K562 (cell line): ENCODE results near the gene OR6S1. TPM values are rescaled to one million over a fixed set of nuclear protein-coding genes. Genes with fewer than 3 reads are reported as not detected.
"Not testable (repeated sequence)": the region's sequence is repeated elsewhere in the genome, so short reads cannot be mapped to it uniquely, and the experiment has no call there.

Source experiments
- ATAC-seq: fragments of 200-7000 bp; cut with Tn5 transposase; 3 replicates; pipeline ENCODE4 v1.9.1; 2020; ENCODE audit warnings: moderate library complexity
- BruUV-seq: library from RNA; stranded (reverse); fragments of 400-500 nt; replicated peaks from 2 replicates; lab custom pipeline; 2021; lab: Mats Ljungman, UMichigan
- CTCF ChIA-PET: fragments of 300-600 bp; formaldehyde crosslinking; extraction: SDS; loops from one replicate; lab custom pipeline; 2021; ENCODE audit warnings: low intra/inter-chr PET ratio; lab: Yijun Ruan, JAX
- POLR2A ChIA-PET: fragments of 300-600, 350-650 bp; sonication (Branson Sonifier 250); formaldehyde crosslinking; extraction: SDS; loops from one replicate; lab custom pipeline; 2021; ENCODE audit warnings: antibody characterized with exemption, inconsistent platforms; lab: Yijun Ruan, JAX
- DNase-seq, 4 experiments: peaks; one replicate each; pipeline versions ENCODE4 v3.0.0 to v3.0.0-alpha.2; 2011 to 2018; ENCODE audit warnings: low spot score in 3 of 4, mixed read lengths in 3 of 4; ENCODE audit errors: extremely low read depth in 1 of 4
- FAIRE-seq: peaks from 2 replicates; lab custom pipeline; 2011; peaks lifted over from hg19 to GRCh38; lab: Jason Lieb, UNC
- H2AFZ ChIP-seq: 2 replicates; pipeline ENCODE4 v1.6.0; 2011; ENCODE audit warnings: low read depth, low read length, control low read depth, inconsistent platforms
- H3K27ac ChIP-seq: fragments of 200-600 bp; 3 replicates; pipeline ENCODE4 v1.8.0; 2011; ENCODE audit warnings: low read depth, mild to moderate bottlenecking, control low read depth, inconsistent platforms, low read length, moderate library complexity, mixed read lengths; ENCODE audit errors: extremely low read depth
- H3K27me3 ChIP-seq, 2 experiments: fragments of 300-600 bp in 1 of 2; 2 replicates in 1 of 2; 3 replicates in 1 of 2; pipeline versions ENCODE4 v1.6.0 to v1.8.0; 2011; ENCODE audit warnings: inconsistent platforms in 2 of 2, low read length in 2 of 2, mild to moderate bottlenecking in 1 of 2, mixed read lengths in 1 of 2, moderate library complexity in 1 of 2; ENCODE audit not compliant: control insufficient read depth in 2 of 2, insufficient read depth in 2 of 2
- H3K36me3 ChIP-seq: fragments of 300-600 bp; 3 replicates; pipeline ENCODE4 v1.8.0; 2011; ENCODE audit warnings: mild to moderate bottlenecking, low read length, inconsistent platforms; ENCODE audit not compliant: control insufficient read depth, insufficient read depth
- H3K4me1 ChIP-seq, 2 experiments: fragments of 200-600 bp in 1 of 2; replicated peaks in 1 of 2; 2 replicates in 1 of 2; 3 replicates in 1 of 2; pipeline versions ENCODE4 v1.5.1 to v1.8.0; 2011; ENCODE audit warnings: inconsistent platforms in 2 of 2, low read length in 2 of 2, mild to moderate bottlenecking in 1 of 2, mixed read lengths in 1 of 2, moderate library complexity in 1 of 2; ENCODE audit not compliant: control insufficient read depth in 2 of 2, insufficient read depth in 2 of 2
- H3K4me2 ChIP-seq: 2 replicates; pipeline ENCODE4 v1.6.1; 2011; ENCODE audit warnings: low read length, control low read depth, inconsistent platforms, mixed read lengths; ENCODE audit not compliant: insufficient read depth
- H3K4me3 ChIP-seq: fragments of 200-600 bp; sonication (generic), shearing (Covaris generic); 2 replicates; pipeline ENCODE4 v1.5.1; 2016; ENCODE audit warnings: control low read depth, inconsistent platforms
- H3K79me2 ChIP-seq: fragments of 200-600 bp; 3 replicates; pipeline ENCODE4 v1.8.0; 2011; ENCODE audit warnings: low read length, inconsistent platforms; ENCODE audit not compliant: control insufficient read depth, insufficient read depth
- H3K9ac ChIP-seq, 2 experiments: 2 replicates each; pipeline versions ENCODE4 v1.6.0 to v1.6.1; 2011; ENCODE audit warnings: low read depth in 2 of 2, low read length in 2 of 2, control low read depth in 1 of 2, inconsistent platforms in 1 of 2, mild to moderate bottlenecking in 1 of 2, mixed read lengths in 1 of 2; ENCODE audit not compliant: insufficient read depth in 1 of 2
- H3K9me1 ChIP-seq: one replicate; pipeline ENCODE4 v1.6.0; 2011; ENCODE audit warnings: inconsistent platforms, mild to moderate bottlenecking, low read length, moderate library complexity; ENCODE audit not compliant: control insufficient read depth, insufficient read depth
- H3K9me3 ChIP-seq: replicated peaks from 2 replicates; pipeline ENCODE4 v1.5.1; 2011; ENCODE audit warnings: low read depth, low read length, inconsistent platforms; ENCODE audit not compliant: control insufficient read depth, insufficient read depth
- H4K20me1 ChIP-seq: replicated peaks from 2 replicates; pipeline ENCODE4 v1.6.1; 2011; ENCODE audit warnings: low read length, inconsistent platforms, mixed read lengths; ENCODE audit not compliant: control insufficient read depth, insufficient read depth
- CHD1 ChIP-seq: fragments of 200-600 bp; sonication (generic); IDR thresholded peaks from one replicate; pipeline ENCODE4 v1.6.1; 2012; ENCODE audit warnings: mild to moderate bottlenecking, moderate library complexity, low read length, inconsistent platforms
- CLOCK ChIP-seq: fragments of 250-450 bp; sonication (Bioruptor Pico); IDR thresholded peaks from 2 replicates; pipeline ENCODE4 v1.4.0; 2020; ENCODE audit warnings: mild to moderate bottlenecking, moderate library complexity, borderline replicate concordance
- KDM1A ChIP-seq, 2 experiments: fragments of 450-650 bp; IDR thresholded peaks; 2 replicates each; pipeline ENCODE4 v1.6.1; 2016; ENCODE audit warnings: mild to moderate bottlenecking in 2 of 2
- KLF1 ChIP-seq: fragments of 450-650 bp; IDR thresholded peaks from 2 replicates; pipeline ENCODE4 v1.6.1; 2016; ENCODE audit warnings: missing genetic modification characterization, missing compliant biosample characterization
- NFXL1 ChIP-seq: fragments of 450-650 bp; formaldehyde crosslinking; IDR thresholded peaks from 2 replicates; pipeline ENCODE4 v1.4.0; 2021; ENCODE audit warnings: mild to moderate bottlenecking
- POLR3G ChIP-seq: IDR thresholded peaks from 2 replicates; pipeline ENCODE4 v1.6.1; 2011; ENCODE audit not compliant: insufficient read length, insufficient replicate concordance; ENCODE audit errors: extremely low read depth
- SREBF1 ChIP-seq: fragments of 150-350 bp; IDR thresholded peaks from 2 replicates; pipeline ENCODE4 v1.6.1; 2014; ENCODE audit warnings: antibody characterized with exemption, low read depth, low read length, borderline replicate concordance
- TAF1 ChIP-seq: IDR thresholded peaks from 2 replicates; pipeline ENCODE4 v1.6.1; 2011; ENCODE audit warnings: mild to moderate bottlenecking, low read length, moderate library complexity; ENCODE audit not compliant: insufficient read depth, control insufficient read depth, severe bottlenecking; ENCODE audit errors: extremely low read depth
- TBP ChIP-seq: optimal IDR thresholded peaks from 2 replicates; pipeline ENCODE3; 2011; ENCODE audit warnings: low read depth, low read length, improper control_type of control experiment
- TFAP4 ChIP-seq: sonication (generic); formaldehyde crosslinking; IDR thresholded peaks from 2 replicates; pipeline ENCODE4 v1.8.0; 2022; ENCODE audit warnings: missing genetic modification reagents, mild to moderate bottlenecking, moderate library complexity, borderline replicate concordance
- WGBS: fragments of 100-300 bp; shearing (Covaris generic); methylation state at CpG from one replicate; pipeline ENCODE4 v1.1.6; 2016; ENCODE audit warnings: low coverage, mixed read lengths; ENCODE audit not compliant: insufficient coverage; ENCODE audit errors: missing lambda C conversion rate; 5-methylcytosine and 5-hydroxymethylcytosine counted together
- in situ Hi-C: fragments of 300-500 bp; cut with MboI; formaldehyde crosslinking; loops from 4 replicates; pipeline ENCODE4 v1.15.0; 2018; ENCODE audit warnings: inconsistent platforms, mixed read lengths
- intact Hi-C: fragments of 100-400 bp; cut with micrococcal nuclease; formaldehyde crosslinking; loops from 2 replicates; pipeline ENCODE4 v1.14.2; 2022
- polyA plus RNA-seq, 8 experiments: library from polyadenylated mRNA; depleted of rRNA in 4 of 8; stranded (reverse) in 5 of 8; unstranded in 3 of 8; fragments of >200 nt; fragmentation: Nextera tagmentation in 2 of 8; fragmentation: Illumina TruSeq in 1 of 8; extraction: Ambion mirVana in 2 of 8; extraction: Trizol in 1 of 8; gene quantifications; 2 replicates each; pipeline versions ENCODE4 v1.2.1 to v1.2.3, GENCODE V29; 2011 to 2014; ENCODE audit warnings: inconsistent platforms in 1 of 8, missing spikeins in 1 of 8
- total RNA-seq, 7 experiments: library from RNA; depleted of rRNA in 6 of 7; stranded (reverse); fragments of >200 nt in 6 of 7; fragmentation: Illumina TruSeq in 2 of 7; extraction: Trizol in 2 of 7; gene quantifications; 2 replicates each; pipeline versions ENCODE4 v1.2.1 to v1.2.3, GENCODE V29; 2011 to 2021; ENCODE audit warnings: low replicate concordance in 1 of 7

Gene OR6S1
- total and polyA plus RNA-seq, 9 of the 15 experiments (the other 6 are each of a cell fraction or from before 2014, with no cell fraction given), result not detected

DNA sequence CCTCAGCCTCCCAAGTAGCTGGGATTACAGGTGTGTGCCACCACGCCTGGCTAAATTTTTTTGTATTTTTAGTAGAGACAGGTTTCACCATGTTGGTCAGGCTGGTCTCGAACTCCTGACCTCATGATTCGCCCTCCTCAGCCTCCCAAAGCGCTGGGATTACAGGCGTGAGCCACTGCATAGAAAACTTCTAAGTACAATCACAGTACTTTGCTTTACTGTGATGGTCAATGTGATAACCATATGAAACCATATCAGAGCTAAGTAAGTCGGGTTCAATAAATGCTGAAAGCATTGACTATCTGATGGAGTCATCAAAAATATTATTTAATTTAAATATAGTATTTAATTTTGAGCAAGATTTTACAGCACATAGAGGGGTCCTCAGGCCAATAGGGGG is 21.8 kb downstream of the OR6S1 start:
- H3K9me1 ChIP-seq, H3K27ac ChIP-seq, FAIRE-seq, BruUV-seq, CTCF ChIA-PET, H3K36me3 ChIP-seq, in situ Hi-C loops, POLR2A ChIA-PET, H3K4me3 ChIP-seq, DNase-seq, H2AFZ ChIP-seq, H3K79me2 ChIP-seq, H3K4me2 ChIP-seq, H3K27me3 ChIP-seq, H3K9ac ChIP-seq, intact Hi-C loops, ATAC-seq, H4K20me1 ChIP-seq, H3K9me3 ChIP-seq: not testable (repeated sequence)
- 12% methylated on average over 5 of the region's 6 CpGs for WGBS
- peaks cover 12% of the 10 kb centered on the region in 2 experiments; a peak in 4 of 5 replicates for H3K4me1 ChIP-seq
- TF ChIP-seq TBP (peak; percentile 25), KDM1A (IDR thresholded peaks at IDR 0.05) (peak in 1 of 2 experiments; percentile 64; a peak in 2 of 4 replicates)

DNA sequence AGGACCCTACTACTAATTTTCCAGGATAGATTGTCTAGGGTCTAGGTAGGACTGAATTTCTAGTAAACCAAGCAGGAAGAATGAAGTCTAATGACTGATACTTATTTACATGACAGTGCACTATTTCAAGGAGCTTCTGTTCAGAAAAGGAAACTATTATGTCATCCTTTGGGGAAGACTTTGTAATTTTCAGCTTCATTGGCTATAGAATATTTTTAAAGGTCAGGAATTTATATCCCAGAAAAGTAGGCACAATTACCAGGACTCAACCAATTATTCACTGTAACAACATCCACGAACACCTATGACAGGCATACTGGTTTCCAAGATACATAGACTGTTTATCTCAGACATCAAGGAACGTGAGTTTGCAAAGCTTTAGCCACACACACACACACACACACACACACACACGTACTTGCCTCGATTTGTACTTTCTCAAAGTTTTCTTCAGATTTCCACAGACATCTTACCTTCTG is 23.2 kb downstream of the OR6S1 start:
- Histone ChIP-seq H3K9ac (no peak overlapping the region), H3K27me3 (no peaks in the 10 kb centered on the region), H3K27ac (peak overlapping the region; percentile 57; the same call in 1 of the 3 replicates), H3K79me2 (no peaks in the 10 kb centered on the region), H3K4me3 (no peak overlapping the region), H3K4me1 (peaks cover 12% of the 10 kb centered on the region in 2 experiments; a peak in 4 of 5 replicates), H3K36me3 (no peaks in the 10 kb centered on the region), H4K20me1 (no peaks in the 10 kb centered on the region), H3K9me3 (no peaks in the 10 kb centered on the region), H2AFZ (no peak overlapping the region), H3K4me2 (peak overlapping the region; percentile 52), H3K9me1 (no peaks in the 10 kb centered on the region)
- peak in 1 of 4 experiments; percentile 28 for DNase-seq
- intact Hi-C loops, result no loop called here
- CTCF ChIA-PET, result interaction anchor here (0.7 kb wide), 1 partner anchor 238 kb away, joined by 3 read pairs; no protein-coding TSS in a partner anchor
- no peak for FAIRE-seq
- BruUV-seq, result no TSS peak
- POLR2A ChIA-PET, result no interaction called here
- ATAC-seq, result no peak
- 0% methylated on average over 4 of the region's 4 CpGs for WGBS
- in situ Hi-C loops, result no loop called here
- TF ChIP-seq TFAP4 (CRISPR knock-in tag) (no peak), CHD1 (no peak), NFXL1 (no peak), CLOCK (CRISPR knock-in tag) (no peak), KLF1 (tag) (no peak), POLR3G (no peak), SREBF1 (no peak), TAF1 (no peak)
